B cell (primary cell): ENCODE results near the gene NUFIP1.

Experiments
- CTCF ChIP-seq: fragments of 200-600 bp; IDR thresholded peaks from one replicate; pipeline ENCODE4 v1.8.0; 2022; ENCODE audit warnings: antibody characterized with exemption, mild to moderate bottlenecking
- EZH2 ChIP-seq: IDR thresholded peaks from 2 replicates; pipeline ENCODE4 v1.6.1; 2012; ENCODE audit warnings: borderline replicate concordance, low read depth, mild to moderate bottlenecking, moderate library complexity, low read length; ENCODE audit not compliant: insufficient read depth, poor library complexity, severe bottlenecking

- TF ChIP-seq CTCF (no peak), EZH2 (no peak)
Measured at GRCh38 chr13:44978328-44978727, 10.9 kb downstream of the NUFIP1 start.
